ENCODE data around the gene REPS1. TPM values are rescaled to one million over a fixed set of nuclear protein-coding genes. Genes with fewer than 3 reads are reported as not detected.

The REPS1 gene
- polyA plus RNA-seq, 3 donors = 11.9 to 36.6 (median 14.0) TPM

DNA sequence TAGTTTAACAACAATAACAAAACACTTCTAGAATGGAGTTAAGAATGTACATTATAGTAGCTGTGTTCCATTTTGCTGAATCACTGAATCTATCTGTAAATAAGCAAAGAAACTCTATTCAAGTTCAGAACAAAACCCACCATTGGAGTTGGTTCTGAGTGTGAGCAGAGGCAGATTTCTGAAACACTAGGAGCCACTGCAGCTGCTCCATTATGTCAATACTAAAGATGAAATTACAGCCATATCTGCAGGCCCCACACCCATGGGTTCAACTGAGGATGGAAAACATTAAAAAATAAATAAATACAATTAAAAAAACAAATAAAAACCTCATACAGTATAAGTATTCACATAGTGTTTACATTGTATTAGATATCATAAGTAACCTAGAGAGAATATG lies 91.0 kb downstream of the REPS1 start:
- Mint-ChIP-seq H3K4me3 (no peak overlapping the region), H3K36me3 (peaks cover 27 to 33% of the 10 kb centered on the region in 2 donors), H3K27me3 (ENCODE audit: low read depth in 3 of 3) (peaks cover 0 to 3% (median 0%) of the 10 kb centered on the region in 3 donors), H3K27ac (no peak overlapping the region), H3K9me3 (peaks cover 0 to 3% (median 0%) of the 10 kb centered on the region in 7 donors), H3K4me1 (no peaks in the 10 kb centered on the region)
- Histone ChIP-seq H3K9me3 (replicated peaks in 1 of 2; ENCODE audit: control insufficient read depth in 1 of 2, insufficient read depth in 1 of 2, low read length in 2 of 2) (no peaks in the 10 kb centered on the region), H3K9ac (ENCODE audit: insufficient read depth, low read length, poor library complexity, severe bottlenecking) (no peak overlapping the region), H3K4me3 (replicated peaks in 1 of 3; ENCODE audit: low read depth in 2 of 3, low read length in 3 of 3) (no peak overlapping the region), H3K27ac (ENCODE audit: low read depth in 1 of 2, low read length in 2 of 2) (no peak overlapping the region), H3K4me2 (replicated peaks; ENCODE audit: extremely low read depth, low read length, poor library complexity, severe bottlenecking) (no peak overlapping the region), H3K27me3 (ENCODE audit: control insufficient read depth in 2 of 2, insufficient read depth in 2 of 2, low read length in 2 of 2) (no peaks in the 10 kb centered on the region), H3K4me1 (ENCODE audit: control insufficient read depth in 1 of 2, insufficient read depth in 2 of 2, low read length in 2 of 2) (no peaks in the 10 kb centered on the region), H2AFZ (ENCODE audit: insufficient read depth, low read depth, low read length, poor library complexity, severe bottlenecking) (no peak overlapping the region), H4K20me1 (ENCODE audit: insufficient read depth, low read length) (no peaks in the 10 kb centered on the region), H3K79me2 (ENCODE audit: insufficient read depth, low read length) (no peaks in the 10 kb centered on the region), H3K36me3 (replicated peaks in 1 of 2; ENCODE audit: control insufficient read depth in 1 of 2, insufficient read depth in 2 of 2, low read length in 2 of 2) (peaks cover 7 to 35% of the 10 kb centered on the region in 2 donors)
- DNase-seq = no peak
- TF ChIP-seq, protein P1, sequence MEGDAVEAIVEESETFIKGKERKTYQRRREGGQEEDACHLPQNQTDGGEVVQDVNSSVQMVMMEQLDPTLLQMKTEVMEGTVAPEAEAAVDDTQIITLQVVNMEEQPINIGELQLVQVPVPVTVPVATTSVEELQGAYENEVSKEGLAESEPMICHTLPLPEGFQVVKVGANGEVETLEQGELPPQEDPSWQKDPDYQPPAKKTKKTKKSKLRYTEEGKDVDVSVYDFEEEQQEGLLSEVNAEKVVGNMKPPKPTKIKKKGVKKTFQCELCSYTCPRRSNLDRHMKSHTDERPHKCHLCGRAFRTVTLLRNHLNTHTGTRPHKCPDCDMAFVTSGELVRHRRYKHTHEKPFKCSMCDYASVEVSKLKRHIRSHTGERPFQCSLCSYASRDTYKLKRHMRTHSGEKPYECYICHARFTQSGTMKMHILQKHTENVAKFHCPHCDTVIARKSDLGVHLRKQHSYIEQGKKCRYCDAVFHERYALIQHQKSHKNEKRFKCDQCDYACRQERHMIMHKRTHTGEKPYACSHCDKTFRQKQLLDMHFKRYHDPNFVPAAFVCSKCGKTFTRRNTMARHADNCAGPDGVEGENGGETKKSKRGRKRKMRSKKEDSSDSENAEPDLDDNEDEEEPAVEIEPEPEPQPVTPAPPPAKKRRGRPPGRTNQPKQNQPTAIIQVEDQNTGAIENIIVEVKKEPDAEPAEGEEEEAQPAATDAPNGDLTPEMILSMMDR (IDR thresholded peaks at IDR 0.05) = no peak
- intact Hi-C loops (cut with micrococcal nuclease) = no loop called here

DNA sequence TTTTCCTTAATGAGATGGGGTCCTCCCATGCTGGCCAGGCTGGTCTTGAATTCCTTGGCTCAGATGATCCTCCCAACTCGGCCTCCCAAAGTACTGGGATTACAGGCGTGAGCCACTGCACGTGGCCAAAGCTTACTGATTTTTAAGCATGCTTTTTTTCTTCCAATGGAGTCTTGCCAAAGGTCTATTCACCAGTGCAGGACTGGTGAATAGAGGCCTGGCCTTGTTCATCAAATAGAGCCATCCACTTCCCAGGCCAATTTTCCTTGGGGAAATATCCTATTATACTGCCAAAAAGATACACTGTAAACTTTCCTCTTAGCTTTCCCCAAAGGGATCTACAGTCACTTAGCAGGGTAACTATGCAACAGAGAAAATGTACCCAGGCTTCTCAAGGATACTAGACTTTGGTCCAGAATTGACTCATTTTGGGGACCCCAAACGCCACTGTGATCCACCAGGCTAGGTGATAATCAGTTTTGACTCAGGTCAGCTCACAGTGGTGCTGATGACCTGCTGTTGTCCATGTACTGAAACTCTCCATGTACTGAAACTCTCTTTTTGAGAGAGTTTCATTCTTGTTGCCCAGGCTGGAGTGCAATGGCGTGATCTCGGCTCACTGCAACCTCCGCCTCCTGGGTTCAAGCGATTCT lies 91.8 kb downstream of the REPS1 start:
- Histone ChIP-seq H3K4me2 (replicated peaks; ENCODE audit: extremely low read depth, low read length, poor library complexity, severe bottlenecking) (no peak overlapping the region), H3K9ac (ENCODE audit: insufficient read depth, low read length, poor library complexity, severe bottlenecking) (no peak overlapping the region), H3K36me3 (replicated peaks in 1 of 2; ENCODE audit: control insufficient read depth in 1 of 2, insufficient read depth in 2 of 2, low read length in 2 of 2) (peaks cover 2 to 27% of the 10 kb centered on the region in 2 donors), H3K4me3 (replicated peaks in 1 of 3; ENCODE audit: low read depth in 2 of 3, low read length in 3 of 3) (no peak overlapping the region), H4K20me1 (ENCODE audit: insufficient read depth, low read length) (no peaks in the 10 kb centered on the region), H3K9me3 (replicated peaks in 1 of 2; ENCODE audit: control insufficient read depth in 1 of 2, insufficient read depth in 1 of 2, low read length in 2 of 2) (no peaks in the 10 kb centered on the region), H2AFZ (ENCODE audit: insufficient read depth, low read depth, low read length, poor library complexity, severe bottlenecking) (no peak overlapping the region), H3K79me2 (ENCODE audit: insufficient read depth, low read length) (no peaks in the 10 kb centered on the region), H3K27me3 (ENCODE audit: control insufficient read depth in 2 of 2, insufficient read depth in 2 of 2, low read length in 2 of 2) (no peaks in the 10 kb centered on the region), H3K4me1 (ENCODE audit: control insufficient read depth in 1 of 2, insufficient read depth in 2 of 2, low read length in 2 of 2) (no peaks in the 10 kb centered on the region), H3K27ac (ENCODE audit: low read depth in 1 of 2, low read length in 2 of 2) (no peak overlapping the region)
- no peak for DNase-seq
- Mint-ChIP-seq H3K36me3 (peaks cover 23 to 29% of the 10 kb centered on the region in 2 donors), H3K27me3 (ENCODE audit: low read depth in 3 of 3) (peaks cover 0 to 3% (median 0%) of the 10 kb centered on the region in 3 donors), H3K4me1 (no peaks in the 10 kb centered on the region), H3K27ac (no peak overlapping the region), H3K4me3 (no peak overlapping the region), H3K9me3 (peaks cover 0 to 4% (median 0%) of the 10 kb centered on the region in 7 donors)
- intact Hi-C loops (cut with micrococcal nuclease) = no loop called here
- WGBS (ENCODE audit: insufficient coverage) = 92% methylated on average over 5 of the region's 8 CpGs
- TF ChIP-seq, protein P1 (IDR thresholded peaks at IDR 0.05) = no peak
